ENCODE data around the gene HRH2.
"Not testable (repeated sequence)": the region's sequence is repeated elsewhere in the genome, so short reads cannot be mapped to it uniquely, and the experiment has no call there.

DNA sequence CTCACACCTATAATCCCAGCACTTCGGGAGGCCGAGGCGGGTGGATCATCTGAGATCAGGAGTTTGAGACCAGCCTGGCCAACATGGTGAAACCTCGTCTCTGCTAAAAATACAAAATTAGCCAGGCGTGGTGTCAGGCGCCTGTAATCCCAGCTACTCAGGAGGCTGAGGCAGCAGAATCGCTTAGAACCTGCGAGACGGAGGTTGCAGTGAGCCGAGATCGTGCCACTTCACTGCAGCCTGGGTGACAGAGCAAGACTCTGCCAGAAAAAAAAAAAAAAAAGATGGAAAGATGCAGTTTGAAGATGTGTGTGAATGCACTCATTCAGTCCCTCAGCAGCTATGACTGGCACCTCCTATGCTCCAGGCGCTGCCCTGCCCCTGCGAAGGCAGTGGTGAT lies 41.3 kb upstream of the HRH2 start:
- TF ChIP-seq POLR2A (IDR thresholded peaks at IDR 0.05; ENCODE audit: low read length); GATA1 (IDR thresholded peaks at IDR 0.05; ENCODE audit: low read depth, low read length): not testable (repeated sequence)
